Hippocampal formation (tissue), 2 donors: ENCODE measurements around the gene SMIM43.

Experiments
- DNase-seq, 2 donors: peaks; one replicate each; lab custom pipeline; 2025; lab: John Stamatoyannopoulos, UW

SMIM43 gene

DNA sequence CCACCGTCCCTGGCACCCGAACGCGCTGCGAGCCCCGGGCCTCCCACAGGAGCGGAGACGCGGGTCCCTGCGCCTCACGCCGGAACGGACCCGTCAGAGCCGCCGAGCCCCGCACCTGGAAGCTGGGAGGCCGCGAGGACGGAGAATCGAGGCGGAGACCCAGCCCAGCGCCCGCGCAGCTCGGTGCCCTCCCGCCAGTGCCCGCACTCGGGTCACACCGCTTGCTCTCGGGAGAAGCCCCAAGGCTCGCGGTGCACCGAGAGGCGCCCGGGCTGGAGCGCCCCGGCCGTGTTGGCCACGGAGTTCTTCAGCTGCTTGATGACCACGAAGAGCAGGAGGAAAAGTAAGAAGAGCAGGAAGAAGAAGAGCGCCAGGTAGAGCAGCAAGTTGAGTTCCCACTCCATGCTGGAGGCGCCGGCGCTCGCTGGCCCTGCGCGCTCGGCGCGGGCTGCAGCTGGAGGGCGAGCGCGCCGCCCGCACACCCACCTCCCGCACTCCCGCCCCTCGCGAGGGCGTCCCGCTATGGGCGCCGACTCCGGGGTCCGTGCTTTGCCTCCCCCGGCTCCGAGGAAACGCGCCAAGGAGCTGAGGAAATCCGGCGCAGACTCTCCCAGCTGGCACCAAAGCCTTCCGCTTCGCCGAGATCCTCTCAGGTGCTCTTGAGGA is at the start of gene SMIM43:
TSS of gene SMIM43 (minus strand) at position 463 of the 666 bp plus-strand sequence. CDS start at position 404, 59 bp downstream.
- no peak for DNase-seq

DNA sequence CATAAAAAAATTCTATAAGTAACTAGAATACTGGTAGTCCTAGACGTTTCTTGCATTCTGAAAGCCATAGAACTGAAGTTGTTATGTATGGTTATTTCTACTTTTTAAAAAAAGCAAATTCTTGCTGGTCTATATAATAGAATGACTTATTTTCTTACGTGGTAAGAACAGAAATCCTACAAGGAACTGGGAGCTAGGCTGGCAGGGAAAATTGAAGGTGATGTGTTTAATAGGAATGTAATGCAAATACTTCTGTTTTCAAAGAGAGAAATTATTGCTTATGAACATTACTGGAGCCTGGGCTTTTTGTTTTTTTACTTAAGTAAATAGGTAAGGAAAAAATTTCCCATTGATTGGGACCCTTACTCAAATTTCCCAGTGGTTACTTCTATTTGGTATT is 49.8 kb upstream of the SMIM43 start:
- no peak for DNase-seq

GRCh38 chr4:121811122-121811521 is 46.2 kb upstream of the SMIM43 start:
- DNase-seq = no peak

DNA sequence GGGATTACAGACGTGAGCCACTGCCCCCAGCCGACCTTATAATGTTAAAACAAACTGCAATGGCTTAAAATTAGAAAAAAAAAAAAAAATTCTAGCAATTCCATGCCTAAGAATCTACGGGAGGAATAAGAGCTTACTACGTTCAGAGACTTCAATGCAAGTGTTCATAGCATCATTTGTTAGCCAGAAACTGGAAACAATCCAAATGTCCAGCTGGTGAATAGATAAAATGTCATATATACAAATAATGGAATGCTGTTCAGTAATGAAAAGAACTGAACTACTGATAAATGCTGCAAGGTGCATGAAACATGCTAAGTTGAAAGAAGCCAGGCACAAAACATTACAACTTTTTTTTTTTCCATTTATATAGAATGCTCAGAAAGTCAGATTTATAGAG is 41.4 kb upstream of the SMIM43 start:
- DNase-seq = no peak

DNA sequence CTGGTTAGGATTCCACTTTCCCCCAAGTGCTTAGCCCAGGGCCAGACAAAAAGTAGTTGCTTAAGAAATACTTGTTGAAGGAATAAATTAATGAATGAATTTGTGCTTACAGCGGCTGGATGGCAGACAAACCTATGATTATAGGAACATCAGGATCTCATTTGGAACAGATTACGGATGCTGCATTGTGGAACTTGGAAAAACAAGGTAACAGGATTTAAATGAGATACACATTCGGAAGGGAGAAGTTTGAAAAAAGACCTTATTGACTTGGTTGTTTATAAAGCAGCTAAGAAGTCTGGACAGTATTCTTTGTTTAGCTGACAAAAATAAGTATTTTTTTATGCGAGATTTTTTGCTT is 36.7 kb upstream of the SMIM43 start:
- no peak for DNase-seq

- peak; percentile 79 to 91 for DNase-seq
These were observed 36.2 kb upstream of the SMIM43 start, which contains the start of gene EXOSC9 for GRCh38 chr4:121800961-121801714. EXOSC9 (plus strand) TSS chr4:121801323; CDS start chr4:121801425, 102 bp downstream.

GRCh38 chr4:121800638-121800960 is 35.6 kb upstream of the SMIM43 start:
- DNase-seq = peak in 1 of 2 donors; percentile 70

DNA sequence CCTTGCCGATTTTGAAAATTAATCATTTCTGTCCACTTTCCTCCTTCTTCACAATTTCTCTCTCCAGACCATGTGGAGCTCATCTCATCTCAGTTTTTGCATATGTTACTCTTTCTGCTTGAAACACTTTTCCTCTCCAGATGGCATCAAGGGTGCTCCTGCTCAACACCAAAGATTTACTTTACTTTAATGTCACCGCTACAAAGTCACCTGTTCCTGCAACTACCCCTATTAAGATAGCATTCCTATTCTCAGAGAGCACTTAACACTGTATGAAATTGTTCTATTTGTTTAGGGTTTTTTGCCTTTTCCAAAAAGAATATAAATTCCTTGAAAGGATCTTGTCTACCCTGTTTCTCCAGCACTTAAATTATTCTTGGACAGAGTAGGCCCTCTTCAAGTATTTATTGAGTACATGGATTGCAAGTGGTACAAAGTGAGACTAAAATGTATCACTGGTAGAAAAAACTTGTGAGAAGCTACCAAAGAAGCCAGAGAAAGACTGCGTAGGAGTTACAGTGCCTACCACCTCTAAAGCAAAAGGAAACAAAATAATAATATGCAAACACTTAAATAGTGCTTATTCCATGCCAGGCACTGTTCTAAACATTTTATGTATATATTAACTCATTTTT is 35.0 kb upstream of the SMIM43 start:
- DNase-seq = peak in 1 of 2 donors; percentile 40

- no peak for DNase-seq
These were observed 34.4 kb upstream of the SMIM43 start for GRCh38 chr4:121799208-121799823.

DNA sequence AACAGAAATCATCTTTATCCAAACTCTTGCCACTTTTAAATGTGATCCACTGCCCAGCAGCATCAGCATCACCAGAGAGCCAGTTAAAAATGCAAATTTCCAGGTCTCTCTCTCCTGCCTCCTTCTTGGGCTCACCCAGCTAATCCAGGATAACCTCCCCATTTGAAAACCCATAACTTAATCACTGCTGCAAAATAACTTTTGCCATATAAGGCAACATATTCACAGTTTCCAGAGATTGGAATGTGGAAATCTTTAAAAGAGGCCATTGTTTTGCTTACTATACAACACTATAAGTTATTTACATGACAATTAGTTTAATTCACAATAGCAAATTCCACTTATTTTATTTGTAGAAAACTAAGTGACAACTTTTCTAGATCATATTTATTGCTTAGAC is 31.3 kb upstream of the SMIM43 start:
- no peak for DNase-seq

- no peak for DNase-seq
These were observed 29.7 kb upstream of the SMIM43 start for GRCh38 chr4:121794505-121795188.

DNA sequence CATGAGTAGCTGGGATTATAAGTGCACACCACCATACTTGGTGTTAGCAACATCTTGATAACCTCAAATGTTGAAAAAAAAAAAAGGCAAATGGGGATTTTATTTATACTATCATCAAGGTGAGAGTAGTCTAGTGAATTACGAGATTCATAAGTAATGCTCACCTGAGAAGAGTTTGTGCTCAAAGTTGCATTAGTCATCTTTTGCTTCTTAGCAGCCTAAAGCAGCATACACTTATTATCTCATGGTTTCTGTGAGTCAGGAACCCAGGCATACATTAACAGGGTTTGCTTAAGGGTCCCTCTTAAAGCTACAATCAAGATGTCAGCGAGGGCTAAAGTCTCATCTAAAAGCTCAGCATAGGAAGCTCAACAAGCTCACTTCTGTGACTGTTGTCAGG is 28.0 kb upstream of the SMIM43 start:
- DNase-seq = no peak

DNA sequence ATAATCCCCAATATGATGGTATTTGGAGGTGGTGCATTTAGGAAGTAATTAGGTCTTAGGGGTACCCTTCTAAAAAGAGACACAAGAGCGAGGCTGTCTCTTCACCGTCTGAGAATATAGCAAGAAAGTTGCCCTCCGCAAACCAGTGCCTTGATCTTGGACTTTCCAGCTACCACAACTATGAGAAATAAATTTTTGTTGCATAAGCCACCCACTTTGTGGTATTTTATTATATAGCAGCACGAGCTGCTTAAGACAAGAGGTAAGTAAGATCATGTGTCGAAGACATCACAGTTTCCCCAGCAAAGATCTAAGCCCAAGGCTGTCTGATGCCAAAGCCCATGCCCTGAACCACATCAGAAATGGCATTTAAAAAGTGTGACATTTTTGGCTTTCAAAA is 26.5 kb upstream of the SMIM43 start:
- DNase-seq = no peak

GRCh38 chr4:121790976-121791375 is 26.0 kb upstream of the SMIM43 start:
- DNase-seq = no peak

GRCh38 chr4:121789960-121790829 is 25.2 kb upstream of the SMIM43 start:
- DNase-seq = no peak

DNA sequence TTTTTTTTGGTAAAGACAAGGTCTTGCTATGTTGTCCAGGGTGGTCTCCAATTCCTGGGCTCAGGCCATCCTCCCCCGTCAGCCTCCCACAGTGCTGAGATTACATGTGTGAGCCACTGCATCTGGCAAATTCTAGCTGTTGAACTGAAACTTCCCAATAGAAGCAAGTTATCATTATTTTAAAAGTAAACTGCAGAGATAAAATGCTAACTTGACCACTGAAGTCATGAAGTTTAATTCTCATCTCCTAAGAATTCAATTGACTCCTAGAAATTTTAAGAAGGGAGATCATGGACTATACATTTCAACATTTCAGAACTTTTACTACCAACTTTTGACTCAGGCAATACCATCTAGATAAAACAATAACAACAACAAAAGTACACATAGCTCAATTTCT is 24.5 kb upstream of the SMIM43 start:
- DNase-seq = no peak

GRCh38 chr4:121788896-121789295 is 23.9 kb upstream of the SMIM43 start:
- DNase-seq = no peak

GRCh38 chr4:121786221-121786620 is 21.3 kb upstream of the SMIM43 start:
- DNase-seq = no peak

- DNase-seq = no peak
These were observed 20.5 kb upstream of the SMIM43 start for GRCh38 chr4:121785479-121785878.

- DNase-seq = no peak
These were observed 20.0 kb upstream of the SMIM43 start for GRCh38 chr4:121784975-121785374.

GRCh38 chr4:121784401-121784800 is 19.4 kb upstream of the SMIM43 start:
- no peak for DNase-seq
